Measurements from ENCODE around the gene NET1. TPM values are rescaled to one million over a fixed set of nuclear protein-coding genes. Genes with fewer than 3 reads are reported as not detected.

NET1 gene
- total RNA-seq, 4 donors from 2014 or later, result 90.0 to 311 (median 289) TPM

DNA sequence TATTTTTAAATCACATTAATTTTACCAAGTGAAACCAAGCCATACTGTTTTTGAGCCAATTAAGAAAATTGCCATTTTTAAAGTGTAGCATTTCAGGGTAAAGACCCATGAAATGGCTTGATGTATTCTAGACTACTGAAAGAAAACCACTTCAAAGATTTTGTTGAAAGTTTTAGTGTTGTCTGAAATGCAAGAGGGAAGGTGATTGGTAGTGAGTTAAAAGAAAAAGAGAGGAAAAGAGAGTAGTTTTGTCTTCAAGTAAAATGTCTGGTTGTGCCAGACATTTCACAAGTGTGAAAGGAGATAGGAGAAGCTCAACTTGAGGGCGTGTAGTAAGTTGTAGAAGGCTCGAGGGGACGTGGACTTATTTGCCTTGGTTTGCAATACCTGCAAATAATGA is 45.4 kb downstream of the NET1 start:
- peaks cover 0 to 12% (median 6%) of the 10 kb centered on the region in 4 donors for H3K4me1 ChIP-seq
- H3K4me3 ChIP-seq, result no peak overlapping the region
- H3K27me3 ChIP-seq, result no peaks in the 10 kb centered on the region
- peak in 1 of 3 donors; percentile 22 for TF ChIP-seq POLR2AphosphoS5 (IDR thresholded peaks at IDR 0.05)
- no peak for TF ChIP-seq POLR2A (IDR thresholded peaks at IDR 0.05)
- H3K27ac ChIP-seq, result no peak overlapping the region
- in situ Hi-C loops (cut with MboI; ENCODE audit: low pct_ligation_motif_present in 1 of 4, low pct_unique_long_range_greater_than_20kb in 1 of 4, low sequenced_read_pairs in 3 of 4) (no loop called here), intact Hi-C loops (cut with DNase I; ENCODE audit: low total_unique reads) (loop anchor here (10.0 kb wide), 1 partner anchor 107 kb away; no protein-coding TSS in a partner anchor)
- no peaks in the 10 kb centered on the region for H3K9me3 ChIP-seq
- 56 to 86% methylated on average over 3 of the region's 3 CpGs for WGBS, 2 donors (ENCODE audit: low coverage in 1 of 2)
- DNase-seq, result no peak
- peaks cover 0 to 55% (median 27%) of the 10 kb centered on the region in 4 donors for H3K36me3 ChIP-seq

DNA sequence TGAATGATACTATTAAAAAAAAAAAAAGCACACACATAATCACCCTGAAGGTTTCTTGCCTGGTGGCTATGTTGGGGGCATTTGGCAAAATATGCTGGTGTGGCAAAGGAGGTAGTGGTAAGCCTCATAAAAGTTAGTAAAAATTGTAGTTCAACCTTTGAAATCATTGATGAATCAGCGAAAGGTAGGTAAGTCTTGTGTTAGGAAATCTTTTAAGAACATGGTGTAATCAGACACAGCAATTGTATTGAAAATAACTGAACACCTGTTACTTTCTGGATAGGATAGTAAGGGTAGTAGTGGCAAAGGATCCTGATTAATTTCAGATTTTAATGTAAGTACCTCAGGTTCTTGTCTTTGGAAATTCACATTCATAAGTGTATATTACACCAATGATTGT is 46.1 kb downstream of the NET1 start:
- Histone ChIP-seq H3K27me3 (no peaks in the 10 kb centered on the region), H3K4me3 (no peak overlapping the region), H3K4me1 (peaks cover 0 to 12% (median 3%) of the 10 kb centered on the region in 4 donors), H3K9me3 (no peaks in the 10 kb centered on the region), H3K36me3 (peaks cover 0 to 48% (median 24%) of the 10 kb centered on the region in 4 donors), H3K27ac (no peak overlapping the region)
- TF ChIP-seq, protein P1, sequence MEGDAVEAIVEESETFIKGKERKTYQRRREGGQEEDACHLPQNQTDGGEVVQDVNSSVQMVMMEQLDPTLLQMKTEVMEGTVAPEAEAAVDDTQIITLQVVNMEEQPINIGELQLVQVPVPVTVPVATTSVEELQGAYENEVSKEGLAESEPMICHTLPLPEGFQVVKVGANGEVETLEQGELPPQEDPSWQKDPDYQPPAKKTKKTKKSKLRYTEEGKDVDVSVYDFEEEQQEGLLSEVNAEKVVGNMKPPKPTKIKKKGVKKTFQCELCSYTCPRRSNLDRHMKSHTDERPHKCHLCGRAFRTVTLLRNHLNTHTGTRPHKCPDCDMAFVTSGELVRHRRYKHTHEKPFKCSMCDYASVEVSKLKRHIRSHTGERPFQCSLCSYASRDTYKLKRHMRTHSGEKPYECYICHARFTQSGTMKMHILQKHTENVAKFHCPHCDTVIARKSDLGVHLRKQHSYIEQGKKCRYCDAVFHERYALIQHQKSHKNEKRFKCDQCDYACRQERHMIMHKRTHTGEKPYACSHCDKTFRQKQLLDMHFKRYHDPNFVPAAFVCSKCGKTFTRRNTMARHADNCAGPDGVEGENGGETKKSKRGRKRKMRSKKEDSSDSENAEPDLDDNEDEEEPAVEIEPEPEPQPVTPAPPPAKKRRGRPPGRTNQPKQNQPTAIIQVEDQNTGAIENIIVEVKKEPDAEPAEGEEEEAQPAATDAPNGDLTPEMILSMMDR (IDR thresholded peaks at IDR 0.05), result no peak
- TF ChIP-seq POLR2AphosphoS5 (IDR thresholded peaks at IDR 0.05), result peak in 2 of 3 donors; percentile 12 to 41
- TF ChIP-seq POLR2A (IDR thresholded peaks at IDR 0.05), result no peak
- WGBS, 2 donors (ENCODE audit: low coverage in 1 of 2), result 93 to 94% methylated on average over 1 of the region's 1 CpG
- intact Hi-C loops (cut with DNase I; ENCODE audit: low total_unique reads) (loop anchor here (10.0 kb wide), 1 partner anchor 106 kb away; no protein-coding TSS in a partner anchor), in situ Hi-C loops (cut with MboI; ENCODE audit: low pct_ligation_motif_present in 1 of 4, low pct_unique_long_range_greater_than_20kb in 1 of 4, low sequenced_read_pairs in 3 of 4) (no loop called here)
- no peak for DNase-seq

- Histone ChIP-seq H3K4me3 (no peak overlapping the region), H3K27me3 (no peaks in the 10 kb centered on the region), H3K9me3 (no peaks in the 10 kb centered on the region), H3K36me3 (peaks cover 0 to 41% (median 21%) of the 10 kb centered on the region in 4 donors), H3K27ac (no peak overlapping the region), H3K4me1 (peaks cover 0 to 7% (median 3%) of the 10 kb centered on the region in 4 donors)
- no peak for DNase-seq
- 85 to 92% methylated on average over 8 of the region's 8 CpGs for WGBS, 2 donors (ENCODE audit: low coverage in 1 of 2)
- intact Hi-C loops (cut with DNase I; ENCODE audit: low total_unique reads) (loop anchor here (10.0 kb wide), 1 partner anchor 106 kb away; no protein-coding TSS in a partner anchor), in situ Hi-C loops (cut with MboI; ENCODE audit: low pct_ligation_motif_present in 1 of 4, low pct_unique_long_range_greater_than_20kb in 1 of 4, low sequenced_read_pairs in 3 of 4) (no loop called here)
- TF ChIP-seq, protein P1 (IDR thresholded peaks at IDR 0.05), result no peak
- TF ChIP-seq POLR2AphosphoS5 (IDR thresholded peaks at IDR 0.05), result no peak
- no peak for TF ChIP-seq EP300 (IDR thresholded peaks at IDR 0.05; ENCODE audit: low read depth)
Observed at GRCh38 chr10:5458949-5459747, 46.8 kb downstream of the NET1 start.

- no peak for DNase-seq
- in situ Hi-C loops (cut with MboI; ENCODE audit: low pct_ligation_motif_present in 1 of 4, low pct_unique_long_range_greater_than_20kb in 1 of 4, low sequenced_read_pairs in 3 of 4), result no loop called here
- no peaks in the 10 kb centered on the region for H3K9me3 ChIP-seq
- intact Hi-C loops (cut with DNase I; ENCODE audit: low total_unique reads), result no loop called here
- H3K27me3 ChIP-seq, result no peaks in the 10 kb centered on the region
- peaks cover 0 to 27% (median 13%) of the 10 kb centered on the region in 4 donors for H3K36me3 ChIP-seq
- H3K27ac ChIP-seq, result no peak overlapping the region
- peaks cover 0 to 13% (median 9%) of the 10 kb centered on the region in 4 donors for H3K4me1 ChIP-seq
- H3K4me3 ChIP-seq, result no peak overlapping the region
- 88 to 92% methylated on average over 11 to 14 of the region's 14 CpGs for WGBS, 2 donors (ENCODE audit: low coverage in 1 of 2)
- no peak for TF ChIP-seq POLR2A (IDR thresholded peaks at IDR 0.05)
- no peak for TF ChIP-seq EP300 (IDR thresholded peaks at IDR 0.05; ENCODE audit: low read depth)
- TF ChIP-seq, protein P1 (IDR thresholded peaks at IDR 0.05), result no peak
- no peak for TF ChIP-seq POLR2AphosphoS5 (IDR thresholded peaks at IDR 0.05)
Observed at GRCh38 chr10:5460468-5461202, 48.3 kb downstream of the NET1 start.

Measured in transverse colon (tissue), 4 donors.